A673 (cell line): ENCODE results near the gene NELL1. TPM values are rescaled to one million over a fixed set of nuclear protein-coding genes. Genes with fewer than 3 reads are reported as not detected.

Experiments
- BruUV-seq: library from RNA; stranded (reverse); fragments of 400-500 nt; replicated peaks from 2 replicates; lab custom pipeline; 2021; lab: Mats Ljungman, UMichigan
- CTCF ChIA-PET: fragments of 300-600 bp; sonication (Branson Sonifier 250); formaldehyde crosslinking; loops from one replicate; lab custom pipeline; 2022; ENCODE audit warnings: antibody characterized with exemption; lab: Charles Lee
- POLR2A ChIA-PET: fragments of 300-600 bp; sonication (Branson Sonifier 250); formaldehyde crosslinking; loops from one replicate; lab custom pipeline; 2022; ENCODE audit warnings: antibody characterized with exemption; ENCODE audit not compliant: low non-redundant PET; lab: Charles Lee
- DNase-seq: peaks from one replicate; pipeline ENCODE4 v3.0.0-alpha.2; 2015; ENCODE audit warnings: low spot score
- H3K27ac ChIP-seq: fragments of 200-600 bp; sonication (generic); 2 replicates; pipeline ENCODE4 v1.5.1; 2016; ENCODE audit warnings: mixed run types, low read depth, mild to moderate bottlenecking, mixed read lengths, antibody characterized with exemption, low read length; ENCODE audit not compliant: poor library complexity, severe bottlenecking
- H3K27me3 ChIP-seq: fragments of 200-600 bp; sonication (generic); replicated peaks from 2 replicates; pipeline ENCODE4 v1.6.1; 2017; ENCODE audit warnings: mixed run types, low read depth, mild to moderate bottlenecking, mixed read lengths, antibody characterized with exemption, low read length; ENCODE audit not compliant: insufficient read depth, poor library complexity
- H3K36me3 ChIP-seq: fragments of 200-600 bp; sonication (generic); 2 replicates; pipeline ENCODE4 v1.6.1; 2016; ENCODE audit warnings: mixed run types, mild to moderate bottlenecking, mixed read lengths, antibody characterized with exemption, low read length; ENCODE audit not compliant: insufficient read depth, poor library complexity, severe bottlenecking
- H3K4me1 ChIP-seq: fragments of 200-600 bp; sonication (generic); 2 replicates; pipeline ENCODE4 v1.6.1; 2017; ENCODE audit warnings: mixed run types, mild to moderate bottlenecking, mixed read lengths, antibody characterized with exemption, low read length; ENCODE audit not compliant: insufficient read depth, poor library complexity, severe bottlenecking
- H3K4me3 ChIP-seq: fragments of 200-600 bp; sonication (generic); 2 replicates; pipeline ENCODE4 v1.5.1; 2016; ENCODE audit warnings: low read depth, mixed run types, mild to moderate bottlenecking, mixed read lengths, low read length; ENCODE audit not compliant: poor library complexity, severe bottlenecking
- H3K9me3 ChIP-seq: fragments of 200-600 bp; sonication (generic); 2 replicates; pipeline ENCODE4 v1.6.1; 2016; ENCODE audit warnings: mixed run types, low read depth, mild to moderate bottlenecking, mixed read lengths, antibody characterized with exemption, low read length; ENCODE audit not compliant: poor library complexity, severe bottlenecking
- CTCF ChIP-seq: fragments of 300-800, 200-600 bp; sonication (generic); conservative IDR thresholded peaks from 2 replicates; pipeline ENCODE4 v1.5.1; 2017; ENCODE audit warnings: low read depth, mild to moderate bottlenecking, antibody characterized with exemption, low read length, moderate library complexity, mixed read lengths
- EZH2 ChIP-seq: fragments of 200-600 bp; sonication (generic); IDR thresholded peaks from 2 replicates; pipeline ENCODE4 v1.6.1; 2017; ENCODE audit warnings: borderline replicate concordance, low read depth, mild to moderate bottlenecking, mixed read lengths, antibody characterized with exemption, low read length; ENCODE audit not compliant: poor library complexity, severe bottlenecking
- intact Hi-C: fragments of 100-400 bp; cut with micrococcal nuclease; formaldehyde crosslinking; loops from one replicate; pipeline ENCODE4 v1.10.0; 2022; ENCODE audit not compliant: unreplicated experiment
- total RNA-seq: library from RNA; stranded (reverse); gene quantifications from 2 replicates; pipeline ENCODE4 v1.2.3, GENCODE V29; 2021

The NELL1 gene
- total RNA-seq, 1 experiment from 2014 or later, result 0.32 TPM

GRCh38 chr11:21295508-21295907, 626.1 kb downstream of the NELL1 start:
- H3K27ac ChIP-seq, result no peak overlapping the region
- POLR2A ChIA-PET, result no interaction called here
- H3K4me1 ChIP-seq, result no peaks in the 10 kb centered on the region
- no peak overlapping the region for H3K4me3 ChIP-seq
- H3K27me3 ChIP-seq, result no peaks in the 10 kb centered on the region
- CTCF ChIA-PET, result no interaction called here
- no peak for DNase-seq
- H3K36me3 ChIP-seq, result no peaks in the 10 kb centered on the region
- BruUV-seq, result no TSS peak
- intact Hi-C loops, result no loop called here
- H3K9me3 ChIP-seq, result no peaks in the 10 kb centered on the region
- no peak for TF ChIP-seq EZH2
- no peak for TF ChIP-seq CTCF

GRCh38 chr11:21301981-21302380, 632.6 kb downstream of the NELL1 start:
- no peak for TF ChIP-seq EZH2
- no peak for TF ChIP-seq CTCF

GRCh38 chr11:21306739-21307358, 637.5 kb downstream of the NELL1 start:
- TF ChIP-seq CTCF (no peak), EZH2 (no peak)
- H3K4me1 ChIP-seq, result no peaks in the 10 kb centered on the region
- no TSS peak for BruUV-seq
- ChIA-PET POLR2A (no interaction called here), CTCF (no interaction called here)
- DNase-seq, result no peak
- H3K4me3 ChIP-seq, result no peak overlapping the region
- H3K36me3 ChIP-seq, result no peaks in the 10 kb centered on the region
- intact Hi-C loops, result no loop called here
- H3K9me3 ChIP-seq, result no peaks in the 10 kb centered on the region
- no peaks in the 10 kb centered on the region for H3K27me3 ChIP-seq
- H3K27ac ChIP-seq, result no peak overlapping the region

More at GRCh38 chr11:21301981-21302380, 632.6 kb downstream of the NELL1 start:
- H3K27ac ChIP-seq, result no peak overlapping the region
- no peak overlapping the region for H3K4me3 ChIP-seq
- no peaks in the 10 kb centered on the region for H3K9me3 ChIP-seq
- H3K36me3 ChIP-seq, result no peaks in the 10 kb centered on the region
- no peaks in the 10 kb centered on the region for H3K27me3 ChIP-seq
- no TSS peak for BruUV-seq
- intact Hi-C loops, result no loop called here
- no peak for DNase-seq
- H3K4me1 ChIP-seq, result no peaks in the 10 kb centered on the region
- ChIA-PET POLR2A (no interaction called here), CTCF (no interaction called here)
